HG03066 (cell line): ENCODE data around the gene MED27.

Experiments
- ATAC-seq: cut with Tn5 transposase; IDR thresholded peaks from one replicate; pipeline ENCODE4 v1.9.1; 2021; ENCODE audit warnings: low read depth; ENCODE audit not compliant: unreplicated experiment

MED27 gene

DNA sequence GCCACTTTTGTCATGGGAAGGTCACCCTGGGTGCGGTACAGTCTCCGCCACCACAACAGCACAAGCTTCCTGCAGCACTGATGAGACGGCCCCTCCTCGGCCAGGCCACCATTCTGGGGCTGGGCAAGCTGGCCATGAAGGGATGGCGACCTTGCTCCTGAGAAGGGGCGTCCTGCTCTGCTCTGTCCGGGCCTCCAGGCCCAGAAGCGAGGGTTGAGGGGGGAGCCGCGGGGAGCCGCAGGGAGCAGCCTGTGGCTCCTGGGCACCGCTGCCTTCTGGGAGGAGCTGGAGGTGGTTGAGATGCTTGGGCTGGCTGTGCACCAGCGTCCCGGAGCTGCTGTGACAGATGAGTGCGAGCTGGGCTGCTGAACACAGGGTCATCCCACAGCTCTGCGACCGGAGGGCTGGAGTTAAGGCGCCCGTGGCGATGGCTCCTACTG, 255.5 kb downstream of the MED27 start:
- ATAC-seq: no peak

DNA sequence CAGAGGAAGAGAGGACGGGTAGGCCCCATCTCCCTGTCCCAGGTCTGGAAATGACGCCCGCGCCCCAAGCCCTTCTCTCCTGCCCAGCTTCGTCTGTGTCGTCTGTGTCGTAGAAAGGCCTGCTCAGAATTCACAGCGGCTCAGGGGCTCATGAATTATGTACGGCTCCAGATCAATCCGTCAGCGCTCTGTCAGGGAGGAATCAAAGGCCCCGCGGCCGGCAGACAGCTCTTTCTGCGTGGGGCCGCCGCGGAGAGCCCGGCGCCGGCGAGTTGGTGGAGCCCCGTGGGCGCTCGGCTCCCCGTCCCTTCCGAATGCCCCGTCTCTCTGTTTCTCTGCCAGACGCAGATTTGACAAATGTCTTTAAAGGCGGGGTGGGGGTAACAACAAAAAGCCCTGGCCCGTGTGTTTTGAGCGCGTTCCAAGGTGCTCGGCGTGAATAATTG, 255.9 kb downstream of the MED27 start:
- no peak for ATAC-seq

DNA sequence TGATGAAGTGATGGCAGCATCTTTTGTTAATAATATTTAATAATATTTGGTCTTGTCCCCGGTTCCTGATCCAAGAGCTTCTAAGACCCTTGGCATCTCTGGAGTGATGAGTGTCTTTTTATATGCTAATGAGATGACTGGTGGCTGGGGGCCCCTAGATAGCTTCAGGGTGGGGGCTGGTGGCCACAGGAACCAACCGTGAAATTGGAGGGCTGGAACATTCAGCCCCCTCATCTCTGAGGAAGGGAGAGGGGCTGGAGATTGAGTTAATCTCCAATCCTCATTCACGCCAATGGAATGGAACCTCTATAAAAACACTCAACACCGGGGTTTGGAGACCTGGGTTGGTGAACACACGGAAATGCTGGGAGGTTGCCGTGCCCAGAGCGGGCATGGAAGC, 261.6 kb downstream of the MED27 start:
- ATAC-seq: no peak

DNA sequence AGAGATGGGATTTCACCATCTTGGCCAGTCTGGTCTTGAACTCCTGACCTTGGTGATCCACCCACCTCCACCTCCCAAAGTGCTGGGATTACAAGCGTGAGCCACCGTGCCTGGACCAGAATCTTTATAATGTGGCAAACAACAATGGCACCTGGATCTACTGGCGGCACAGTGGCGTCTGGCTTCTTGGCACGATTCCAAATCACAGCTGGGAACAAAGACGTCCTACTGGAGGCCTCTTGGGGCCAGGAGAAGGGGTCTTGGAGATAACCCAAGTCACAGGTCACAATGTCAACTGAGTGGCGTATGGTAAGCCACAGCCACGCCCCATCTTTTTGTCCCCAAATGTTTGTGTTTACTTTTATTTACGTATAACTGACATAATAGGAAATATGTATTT, 262.0 kb downstream of the MED27 start:
- no peak for ATAC-seq

DNA sequence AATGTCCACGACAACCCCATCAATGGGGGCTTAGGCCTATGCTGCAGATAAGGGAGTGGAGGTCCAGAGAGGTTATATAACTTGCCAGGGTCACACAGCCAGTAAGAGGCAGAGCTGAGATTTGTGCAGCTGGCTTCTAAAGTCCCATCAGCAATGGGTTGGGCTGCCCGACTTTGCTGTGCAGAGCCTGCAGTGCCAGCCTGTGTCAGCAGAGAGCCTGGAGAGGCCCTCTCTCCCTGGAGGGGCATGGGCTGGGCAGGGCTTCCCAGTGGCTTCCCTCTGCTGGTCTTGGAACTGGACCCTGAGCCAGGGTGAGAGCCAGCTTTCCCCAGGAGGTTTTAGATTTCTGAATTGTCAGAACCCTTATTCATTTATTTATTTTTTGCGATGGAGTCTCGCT, 262.6 kb downstream of the MED27 start:
- no peak for ATAC-seq

DNA sequence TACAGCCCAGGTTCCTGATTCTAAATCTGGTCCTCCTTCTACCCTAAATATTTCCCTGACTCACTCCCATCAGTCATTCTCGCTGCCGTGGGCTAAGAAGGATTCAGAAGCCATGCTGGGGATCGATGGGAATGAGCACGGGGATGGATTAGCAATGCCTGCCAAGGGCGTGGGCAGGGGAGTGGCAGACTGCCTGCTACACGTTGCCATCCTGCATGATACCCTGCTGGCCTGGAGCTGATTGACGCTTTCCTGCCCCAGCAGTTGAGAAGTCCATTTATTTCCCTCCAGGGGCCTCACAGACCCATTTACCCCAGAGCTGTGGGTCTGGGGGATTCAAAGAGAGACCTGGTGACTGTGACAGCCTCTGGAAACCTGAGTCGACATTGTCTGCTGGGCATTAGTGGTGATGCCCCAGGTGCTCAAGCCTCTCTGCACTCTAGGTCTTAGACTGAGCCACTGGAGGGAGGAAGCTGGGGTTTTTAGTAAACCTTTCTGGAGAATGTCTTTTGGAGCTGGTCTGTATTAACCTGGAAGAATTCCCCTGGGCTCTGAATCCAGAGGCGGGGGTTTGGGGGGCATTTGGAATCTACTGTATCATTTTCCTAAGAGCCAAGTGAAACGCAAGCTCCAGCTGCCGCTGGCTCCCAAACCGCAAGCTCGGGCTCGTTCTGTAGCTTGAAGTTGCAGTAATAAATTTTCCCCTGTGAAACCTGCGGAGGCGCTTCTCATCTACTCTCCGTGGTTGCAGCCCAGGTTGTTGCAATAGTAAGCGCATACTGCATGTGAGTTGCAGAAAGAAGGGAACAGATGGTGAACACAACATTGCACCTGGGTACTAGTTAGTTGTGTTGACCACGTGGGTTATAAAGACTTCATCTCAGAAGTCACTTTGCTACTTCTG, 263.4 kb downstream of the MED27 start:
- ATAC-seq: no peak

DNA sequence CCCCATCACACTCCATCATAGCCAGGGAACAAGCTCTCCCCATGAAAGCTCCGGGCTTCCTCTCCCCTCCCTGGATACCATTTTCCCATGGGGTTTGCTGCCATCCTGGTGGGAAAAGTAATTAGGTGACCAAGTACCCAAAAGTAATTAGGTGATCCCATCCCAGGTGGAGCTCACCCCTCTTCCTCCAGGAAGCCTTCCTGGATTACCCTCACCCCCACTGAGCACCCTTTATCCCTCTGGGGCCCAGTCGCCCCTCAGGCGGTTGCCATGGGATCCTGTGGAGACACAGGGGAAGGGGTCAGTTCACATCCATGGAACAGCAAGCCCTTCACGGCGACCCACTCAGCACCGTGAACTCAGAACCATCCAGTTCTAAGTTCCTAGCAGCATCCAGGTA, 265.0 kb downstream of the MED27 start:
- ATAC-seq: no peak

DNA sequence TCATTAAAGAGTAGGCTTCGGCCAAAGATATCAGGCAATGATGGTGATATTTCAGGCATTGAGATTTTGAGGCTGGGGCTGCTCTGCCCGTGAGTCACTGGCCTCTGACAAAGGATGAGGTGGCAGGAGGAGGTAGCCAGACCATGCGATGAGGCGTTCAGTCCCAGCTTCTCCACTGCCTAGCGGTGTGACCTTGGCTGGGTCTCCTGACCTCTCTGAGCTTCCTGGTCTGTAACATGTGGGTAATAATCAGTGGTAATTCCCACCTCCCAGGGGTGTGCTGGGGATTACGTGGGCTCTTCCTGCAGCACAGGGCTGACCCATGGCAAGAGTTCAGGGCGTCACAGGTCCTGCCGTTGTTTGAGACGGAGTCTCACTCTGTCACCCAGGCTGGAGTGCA, 266.6 kb downstream of the MED27 start:
- ATAC-seq: no peak

DNA sequence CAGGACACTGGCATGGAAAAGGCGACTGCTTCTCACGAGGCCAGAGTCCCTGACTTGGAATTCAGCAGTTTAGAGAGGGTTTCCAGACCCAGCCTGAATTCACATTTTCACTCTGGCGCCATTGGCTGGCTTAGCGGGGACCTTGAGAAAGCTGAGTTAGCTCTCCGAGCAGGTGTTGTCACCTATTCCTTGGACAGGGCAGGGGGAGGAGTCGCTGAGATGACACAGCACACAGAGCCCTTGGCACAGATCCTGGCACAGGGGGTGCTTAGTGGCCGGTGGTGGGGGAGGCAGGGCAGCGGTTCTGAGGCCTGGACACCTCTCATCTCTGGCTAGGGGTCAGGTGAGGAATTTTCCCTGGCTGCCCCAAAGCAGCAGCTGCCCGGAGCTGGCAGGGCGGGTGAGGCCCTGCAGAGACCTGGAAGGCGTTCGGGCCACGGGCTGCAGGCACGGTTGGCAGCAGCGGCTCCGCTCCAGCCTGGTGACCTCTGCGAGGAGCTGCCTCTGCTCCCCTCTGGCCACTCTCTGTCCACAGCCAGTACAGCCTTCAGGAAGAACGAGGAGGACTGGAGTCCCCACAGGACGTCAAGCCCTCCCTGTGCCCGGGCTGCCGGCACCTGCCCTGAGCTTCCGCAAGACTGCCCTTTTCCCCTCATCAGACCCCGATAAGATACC, 267.4 kb downstream of the MED27 start:
- no peak for ATAC-seq

DNA sequence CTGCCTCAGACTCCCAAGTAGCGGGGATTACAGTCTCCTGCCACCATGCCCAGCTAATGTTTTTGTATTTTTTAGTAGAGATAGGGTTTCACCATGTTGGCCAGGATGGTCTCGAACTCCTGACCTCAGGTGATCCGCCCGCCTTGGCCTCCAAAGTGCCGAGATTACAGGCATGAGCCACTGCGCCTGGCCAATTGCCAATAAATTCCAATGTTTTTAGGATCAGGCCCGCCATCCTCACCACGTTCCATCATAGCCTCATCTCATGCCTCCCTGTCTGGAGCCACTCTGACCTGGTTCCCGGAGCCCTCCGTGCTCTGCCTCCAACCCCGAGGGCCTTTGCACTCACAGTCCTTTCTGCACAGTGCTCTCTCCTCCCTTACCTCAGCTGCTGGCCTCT, 268.3 kb downstream of the MED27 start:
- ATAC-seq: no peak

DNA sequence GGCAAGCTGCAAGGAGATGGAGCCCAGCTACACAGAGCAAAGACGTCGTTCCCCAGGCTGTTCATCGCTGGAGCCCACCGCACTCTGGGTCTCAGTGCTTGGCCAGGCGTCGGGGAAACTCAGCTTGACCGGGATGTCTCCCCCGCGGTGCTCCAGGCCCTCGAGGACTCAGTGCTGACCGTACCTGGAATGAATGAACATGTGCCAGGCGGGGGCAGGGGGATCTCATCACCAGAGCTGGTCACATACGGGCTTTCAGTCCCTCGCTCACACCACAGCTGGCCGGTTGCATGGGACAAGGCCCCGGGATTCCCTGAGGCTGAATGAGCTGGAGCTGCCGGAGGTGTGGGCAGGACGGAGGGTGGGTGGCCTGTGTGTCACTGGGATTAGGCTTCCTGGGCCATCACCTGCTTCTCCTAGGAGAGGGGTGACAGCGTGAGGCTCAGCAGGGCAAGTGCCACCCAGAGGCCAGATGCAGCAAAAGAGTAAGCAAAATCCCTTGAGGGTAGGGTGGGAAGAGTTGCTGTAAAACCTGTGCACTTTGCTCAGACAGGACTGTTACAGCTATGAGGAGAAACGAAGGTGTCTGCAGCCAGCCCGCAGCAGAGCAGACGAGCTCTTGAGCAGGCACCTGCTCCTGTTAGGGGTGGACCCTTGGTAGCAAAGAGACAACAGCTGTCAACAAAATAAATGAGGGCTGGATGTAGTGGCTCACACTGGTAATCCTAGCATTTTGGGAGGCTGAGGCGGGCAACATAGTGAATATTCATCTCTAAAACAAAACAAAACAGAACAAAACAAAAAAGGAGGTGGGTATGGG, 269.1 kb downstream of the MED27 start:
- no peak for ATAC-seq
